Measurements from ENCODE around the gene SF3B3. TPM values are rescaled to one million over a fixed set of nuclear protein-coding genes. Genes with fewer than 3 reads are reported as not detected.

Gene SF3B3
- total and polyA plus RNA-seq, 2 donors (not counting 1 experiment from before 2014, with no cell fraction given) = 67.1 to 266 TPM

DNA sequence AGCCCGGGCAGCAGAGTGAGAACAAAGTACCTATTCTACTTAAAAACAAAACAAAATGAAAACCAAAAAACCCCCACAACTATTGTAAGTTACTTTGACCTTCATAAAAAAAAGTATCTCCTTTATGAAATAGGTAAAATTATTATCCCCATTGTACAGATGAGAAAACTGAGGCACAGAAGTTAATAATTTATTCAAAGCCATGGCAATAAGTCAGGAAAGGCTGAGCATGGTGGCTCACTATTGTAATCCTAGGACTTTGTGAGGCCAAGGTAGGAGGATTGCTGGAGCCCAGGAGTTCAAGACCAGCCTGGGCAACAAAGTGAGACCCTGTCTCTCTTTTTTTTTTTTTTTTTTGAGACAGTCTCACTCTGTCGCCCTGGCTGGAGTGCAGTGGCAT, 38.7 kb upstream of the SF3B3 start:
- no peak for TF ChIP-seq EZH2 (IDR thresholded peaks at IDR 0.05; ENCODE audit: borderline replicate concordance, insufficient read depth, low read depth, low read length, poor library complexity, severe bottlenecking)
- TF ChIP-seq, protein P1, sequence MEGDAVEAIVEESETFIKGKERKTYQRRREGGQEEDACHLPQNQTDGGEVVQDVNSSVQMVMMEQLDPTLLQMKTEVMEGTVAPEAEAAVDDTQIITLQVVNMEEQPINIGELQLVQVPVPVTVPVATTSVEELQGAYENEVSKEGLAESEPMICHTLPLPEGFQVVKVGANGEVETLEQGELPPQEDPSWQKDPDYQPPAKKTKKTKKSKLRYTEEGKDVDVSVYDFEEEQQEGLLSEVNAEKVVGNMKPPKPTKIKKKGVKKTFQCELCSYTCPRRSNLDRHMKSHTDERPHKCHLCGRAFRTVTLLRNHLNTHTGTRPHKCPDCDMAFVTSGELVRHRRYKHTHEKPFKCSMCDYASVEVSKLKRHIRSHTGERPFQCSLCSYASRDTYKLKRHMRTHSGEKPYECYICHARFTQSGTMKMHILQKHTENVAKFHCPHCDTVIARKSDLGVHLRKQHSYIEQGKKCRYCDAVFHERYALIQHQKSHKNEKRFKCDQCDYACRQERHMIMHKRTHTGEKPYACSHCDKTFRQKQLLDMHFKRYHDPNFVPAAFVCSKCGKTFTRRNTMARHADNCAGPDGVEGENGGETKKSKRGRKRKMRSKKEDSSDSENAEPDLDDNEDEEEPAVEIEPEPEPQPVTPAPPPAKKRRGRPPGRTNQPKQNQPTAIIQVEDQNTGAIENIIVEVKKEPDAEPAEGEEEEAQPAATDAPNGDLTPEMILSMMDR (IDR thresholded peaks at IDR 0.05) = no peak
- Histone ChIP-seq H3K4me1 (ENCODE audit: control insufficient read depth in 2 of 2, insufficient read depth in 2 of 2, low read length in 2 of 2) (no peaks in the 10 kb centered on the region), H2AFZ (ENCODE audit: insufficient read depth, low read depth, low read length, poor library complexity, severe bottlenecking) (no peak overlapping the region), H3K79me2 (ENCODE audit: control insufficient read depth, insufficient read depth, low read length) (no peaks in the 10 kb centered on the region), H3K27ac (ENCODE audit: low read length in 2 of 2) (no peak overlapping the region), H3K4me2 (replicated peaks; ENCODE audit: low read depth, low read length, poor library complexity, severe bottlenecking) (no peak overlapping the region), H3K9me3 (ENCODE audit: control extremely low read depth in 1 of 3, control insufficient read depth in 2 of 3, insufficient read depth in 1 of 3, low read length in 2 of 3) (no peaks in the 10 kb centered on the region), H3K9ac (ENCODE audit: low read length) (no peak overlapping the region), H3K4me3 (ENCODE audit: control extremely low read depth in 1 of 5, extremely low read depth in 1 of 5, insufficient read depth in 1 of 5, low read depth in 2 of 5, low read length in 4 of 5) (no peak overlapping the region), H3K27me3 (replicated peaks in 1 of 4; ENCODE audit: control extremely low read depth in 1 of 4, control insufficient read depth in 3 of 4, insufficient read depth in 4 of 4, low read length in 3 of 4) (no peaks in the 10 kb centered on the region), H3K36me3 (replicated peaks in 1 of 2; ENCODE audit: control extremely low read depth in 1 of 2, control insufficient read depth in 1 of 2, extremely low read depth in 1 of 2, insufficient read depth in 2 of 2, low read length in 1 of 2) (peaks cover 12 to 49% of the 10 kb centered on the region in 2 experiments), H4K20me1 (ENCODE audit: control insufficient read depth, insufficient read depth, low read length, poor library complexity, severe bottlenecking) (no peaks in the 10 kb centered on the region)
- Mint-ChIP-seq H3K9me3 (ENCODE audit: insufficient read depth) (no peaks in the 10 kb centered on the region), H3K27ac (no peak overlapping the region), H3K4me3 (no peak overlapping the region), H3K27me3 (no peaks in the 10 kb centered on the region), H3K4me1 (no peaks in the 10 kb centered on the region)
- no peak for ATAC-seq (ENCODE audit: low read depth)
- no CpG with 5 or more reads among the region's 2 CpGs for WGBS (ENCODE audit: insufficient coverage)
- CTCF ChIA-PET = interaction anchor here (0.8 to 1.5 kb wide), 2 partner anchors 10 to 89 kb away, joined by 3 to 4 read pairs; no protein-coding TSS in a partner anchor
- intact Hi-C loops (cut with micrococcal nuclease) = no loop called here
- no peak for DNase-seq
- POLR2A ChIA-PET = interaction anchor here (0.7 kb wide), 1 partner anchor 105 kb away, joined by 3 read pairs; no protein-coding TSS in a partner anchor

DNA sequence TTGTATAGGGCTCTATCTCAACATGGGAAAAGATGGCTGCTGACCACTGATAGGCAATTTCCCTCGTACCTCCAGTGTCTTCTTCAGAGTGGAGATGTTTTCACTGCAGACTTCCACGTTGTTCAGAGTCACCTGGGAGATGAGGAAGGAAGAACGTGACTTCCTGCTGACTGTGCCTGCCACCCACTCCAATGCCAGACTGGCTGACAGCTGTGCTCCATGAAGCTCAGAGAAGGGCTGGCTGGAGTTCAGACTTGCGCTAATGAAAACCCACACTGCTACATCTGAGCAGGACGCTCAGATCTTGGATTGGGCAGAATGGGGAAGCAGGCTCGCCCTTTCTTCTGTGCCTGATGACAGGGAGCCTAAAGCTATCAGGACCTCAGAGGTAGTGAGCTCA, 33.4 kb upstream of the SF3B3 start:
- Histone ChIP-seq H3K27ac (ENCODE audit: low read length in 2 of 2) (no peak overlapping the region), H4K20me1 (ENCODE audit: control insufficient read depth, insufficient read depth, low read length, poor library complexity, severe bottlenecking) (no peaks in the 10 kb centered on the region), H3K27me3 (replicated peaks in 1 of 4; ENCODE audit: control extremely low read depth in 1 of 4, control insufficient read depth in 3 of 4, insufficient read depth in 4 of 4, low read length in 3 of 4) (no peaks in the 10 kb centered on the region), H3K4me1 (ENCODE audit: control insufficient read depth in 2 of 2, insufficient read depth in 2 of 2, low read length in 2 of 2) (no peaks in the 10 kb centered on the region), H2AFZ (ENCODE audit: insufficient read depth, low read depth, low read length, poor library complexity, severe bottlenecking) (no peak overlapping the region), H3K9ac (ENCODE audit: low read length) (no peak overlapping the region), H3K79me2 (ENCODE audit: control insufficient read depth, insufficient read depth, low read length) (no peaks in the 10 kb centered on the region), H3K4me2 (replicated peaks; ENCODE audit: low read depth, low read length, poor library complexity, severe bottlenecking) (no peak overlapping the region), H3K36me3 (replicated peaks in 1 of 2; ENCODE audit: control extremely low read depth in 1 of 2, control insufficient read depth in 1 of 2, extremely low read depth in 1 of 2, insufficient read depth in 2 of 2, low read length in 1 of 2) (peaks cover 7 to 37% of the 10 kb centered on the region in 2 experiments), H3K9me3 (ENCODE audit: control extremely low read depth in 1 of 3, control insufficient read depth in 2 of 3, insufficient read depth in 1 of 3, low read length in 2 of 3) (no peaks in the 10 kb centered on the region), H3K4me3 (ENCODE audit: control extremely low read depth in 1 of 5, extremely low read depth in 1 of 5, insufficient read depth in 1 of 5, low read depth in 2 of 5, low read length in 4 of 5) (no peak overlapping the region)
- ChIA-PET POLR2A (no interaction called here), CTCF (interaction anchor here (0.6 kb wide), 1 partner anchor 97 kb away, joined by 4 read pairs; no protein-coding TSS in a partner anchor)
- Mint-ChIP-seq H3K9me3 (ENCODE audit: insufficient read depth) (no peaks in the 10 kb centered on the region), H3K27ac (no peak overlapping the region), H3K4me1 (no peaks in the 10 kb centered on the region), H3K4me3 (no peak overlapping the region), H3K27me3 (no peaks in the 10 kb centered on the region)
- ATAC-seq (ENCODE audit: low read depth) (no peak), DNase-seq (no peak)
- intact Hi-C loops (cut with micrococcal nuclease) = no loop called here
- TF ChIP-seq, protein P1 (IDR thresholded peaks at IDR 0.05) = no peak
- TF ChIP-seq EZH2 (IDR thresholded peaks at IDR 0.05; ENCODE audit: borderline replicate concordance, insufficient read depth, low read depth, low read length, poor library complexity, severe bottlenecking) = no peak
- WGBS (ENCODE audit: insufficient coverage) = 49% methylated on average over 6 of the region's 6 CpGs
